Kidney (tissue), 14 donors: ENCODE measurements around the gene NSG1. TPM values are rescaled to one million over a fixed set of nuclear protein-coding genes. Genes with fewer than 3 reads are reported as not detected.

ENCODE experiments used
- DNase-seq, 5 donors: peaks; one replicate each; pipeline ENCODE4 v3.0.0-alpha.2; 2013 to 2020
- FAIRE-seq: peaks from 2 replicates; lab custom pipeline; 2012; peaks lifted over from hg19 to GRCh38; lab: Jason Lieb, UNC
- H3K27ac ChIP-seq, 2 donors: one replicate each; pipeline ENCODE4 v1.7.0; 2013; ENCODE audit warnings: low read depth in 2 of 2, low read length in 2 of 2, inconsistent platforms in 1 of 2
- H3K27me3 ChIP-seq: one replicate; pipeline ENCODE4 v1.7.1; 2013; ENCODE audit warnings: low read length, inconsistent platforms; ENCODE audit not compliant: control insufficient read depth, insufficient read depth
- H3K36me3 ChIP-seq, 3 donors: one replicate each; pipeline versions ENCODE4 v1.7.0 to v1.7.1; 2013; ENCODE audit warnings: low read length in 3 of 3, control low read depth in 1 of 3, inconsistent platforms in 1 of 3; ENCODE audit not compliant: insufficient read depth in 3 of 3, control insufficient read depth in 2 of 3
- H3K4me1 ChIP-seq, 3 donors: one replicate each; pipeline versions ENCODE4 v1.7.0 to v1.7.1; 2013; ENCODE audit warnings: low read length in 3 of 3, inconsistent platforms in 1 of 3, low read depth in 1 of 3; ENCODE audit not compliant: control insufficient read depth in 2 of 3, insufficient read depth in 2 of 3
- H3K4me3 ChIP-seq, 3 donors: one replicate each; pipeline versions ENCODE4 v1.7.0 to v1.8.1; 2013; ENCODE audit warnings: low read length in 3 of 3, control low read depth in 1 of 3, inconsistent platforms in 1 of 3
- H3K9ac ChIP-seq, 3 donors: one replicate each; pipeline versions ENCODE4 v1.7.0 to v1.7.1; 2013; ENCODE audit warnings: low read length in 3 of 3, control low read depth in 1 of 3, inconsistent platforms in 1 of 3
- H3K9me3 ChIP-seq, 3 donors: one replicate each; pipeline versions ENCODE4 v1.7.0 to v1.7.1; 2013; ENCODE audit warnings: low read length in 3 of 3, control low read depth in 1 of 3, inconsistent platforms in 1 of 3; ENCODE audit not compliant: control insufficient read depth in 2 of 3, insufficient read depth in 1 of 3
- intact Hi-C: fragments of 100-400 bp; cut with DNase I; formaldehyde crosslinking; loops from one replicate; pipeline ENCODE4 v1.11.1; 2022
- polyA plus RNA-seq: library from polyadenylated mRNA; stranded (reverse); fragments of 350-450 nt; fragmentation: Illumina TruSeq; extraction: RNeasy Lipid Tissue Mini Kit (QIAGEN cat#74804); gene quantifications from one replicate; pipeline ENCODE4 v1.2.3, GENCODE V29; 2014; ENCODE audit warnings: low read depth, low replicate concordance; ENCODE audit not compliant: insufficient read depth
- total RNA-seq: library from RNA; stranded (reverse); fragmentation: NEBNext Ultra II Directional; extraction: Animal tissue kit (Norgen Biotek cat#: 25700); gene quantifications from one replicate; pipeline ENCODE4 v1.2.1, GENCODE V29; 2021
- TF ChIP-seq, protein P1 (sequence below): IDR thresholded peaks from 3 replicates; pipeline ENCODE4 v1.5.1; 2012; ENCODE audit warnings: mild to moderate bottlenecking, moderate library complexity, borderline replicate concordance; ENCODE audit not compliant: insufficient read depth; ENCODE audit errors: extremely low read depth
- donor health status: control.
- donor health status: control.
- donor health status: control.
- donor health status: control.
- donor health status: control.
- donor health status: DM: yes; HTN: yes; CAD: no.
- donor health status: Normal renal cell carcinoma (clear cell type).

The NSG1 gene
- total and polyA plus RNA-seq, 2 donors from 2014 or later: 4.7 to 9.5 TPM

DNA sequence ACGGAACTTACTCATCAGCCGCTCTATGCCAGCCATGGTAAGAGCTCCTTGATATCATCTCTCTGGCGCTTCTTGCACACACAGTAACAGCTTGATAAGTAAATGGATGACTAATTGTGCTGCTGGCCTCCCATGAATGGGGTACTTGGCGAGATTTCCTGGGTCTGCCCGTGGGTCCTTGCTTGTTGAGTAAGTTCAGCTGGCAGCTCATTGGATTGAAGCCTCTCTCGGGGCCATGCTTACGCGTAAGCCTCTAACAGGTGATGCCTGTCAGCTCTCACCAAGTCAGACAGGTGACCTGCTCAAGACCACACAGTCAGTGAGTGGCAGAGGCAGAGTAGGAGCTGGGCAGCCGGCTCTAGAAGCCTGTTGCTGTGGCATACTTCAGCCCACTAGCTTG lies 7.7 kb downstream of the NSG1 start:
- Histone ChIP-seq H3K9me3 (no peaks in the 10 kb centered on the region), H3K27me3 (no peaks in the 10 kb centered on the region)

DNA sequence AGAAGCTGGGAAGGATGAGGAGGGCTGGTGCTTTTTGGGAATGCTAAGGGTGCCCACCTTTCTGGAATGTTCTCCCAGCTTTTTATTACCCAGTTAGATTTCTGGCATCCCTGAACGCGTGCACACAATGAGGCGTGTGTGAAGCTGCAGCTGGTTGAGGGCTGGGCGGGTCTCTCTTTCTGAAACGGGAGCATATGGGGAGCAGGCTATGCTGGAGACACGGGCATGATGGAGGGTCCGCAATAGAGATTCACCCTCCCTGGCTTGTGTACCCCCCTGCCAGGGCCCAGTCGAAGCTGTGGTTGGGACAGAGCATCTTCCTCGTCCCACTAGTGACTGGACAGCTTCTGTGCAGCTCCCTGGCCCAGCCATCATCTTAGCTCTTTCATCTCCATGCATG lies 8.5 kb downstream of the NSG1 start:
- Histone ChIP-seq H3K9ac (no peak overlapping the region), H3K4me3 (no peak overlapping the region), H3K4me1 (no peaks in the 10 kb centered on the region), H3K27ac (no peak overlapping the region), H3K9me3 (no peaks in the 10 kb centered on the region), H3K27me3 (no peaks in the 10 kb centered on the region), H3K36me3 (no peaks in the 10 kb centered on the region)
- intact Hi-C loops: no loop called here
- DNase-seq: no peak
- TF ChIP-seq, protein P1, sequence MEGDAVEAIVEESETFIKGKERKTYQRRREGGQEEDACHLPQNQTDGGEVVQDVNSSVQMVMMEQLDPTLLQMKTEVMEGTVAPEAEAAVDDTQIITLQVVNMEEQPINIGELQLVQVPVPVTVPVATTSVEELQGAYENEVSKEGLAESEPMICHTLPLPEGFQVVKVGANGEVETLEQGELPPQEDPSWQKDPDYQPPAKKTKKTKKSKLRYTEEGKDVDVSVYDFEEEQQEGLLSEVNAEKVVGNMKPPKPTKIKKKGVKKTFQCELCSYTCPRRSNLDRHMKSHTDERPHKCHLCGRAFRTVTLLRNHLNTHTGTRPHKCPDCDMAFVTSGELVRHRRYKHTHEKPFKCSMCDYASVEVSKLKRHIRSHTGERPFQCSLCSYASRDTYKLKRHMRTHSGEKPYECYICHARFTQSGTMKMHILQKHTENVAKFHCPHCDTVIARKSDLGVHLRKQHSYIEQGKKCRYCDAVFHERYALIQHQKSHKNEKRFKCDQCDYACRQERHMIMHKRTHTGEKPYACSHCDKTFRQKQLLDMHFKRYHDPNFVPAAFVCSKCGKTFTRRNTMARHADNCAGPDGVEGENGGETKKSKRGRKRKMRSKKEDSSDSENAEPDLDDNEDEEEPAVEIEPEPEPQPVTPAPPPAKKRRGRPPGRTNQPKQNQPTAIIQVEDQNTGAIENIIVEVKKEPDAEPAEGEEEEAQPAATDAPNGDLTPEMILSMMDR: no peak
- no peak for FAIRE-seq

More for the DNA sequence above, 7.7 kb downstream of the NSG1 start:
- Histone ChIP-seq H3K4me1 (no peaks in the 10 kb centered on the region), H3K4me3 (no peak overlapping the region), H3K27ac (no peak overlapping the region), H3K9ac (no peak overlapping the region), H3K36me3 (no peaks in the 10 kb centered on the region)
- no peak for FAIRE-seq
- intact Hi-C loops: no loop called here
- DNase-seq: peak in 1 of 5 donors; percentile 16
- TF ChIP-seq, protein P1: no peak

DNA sequence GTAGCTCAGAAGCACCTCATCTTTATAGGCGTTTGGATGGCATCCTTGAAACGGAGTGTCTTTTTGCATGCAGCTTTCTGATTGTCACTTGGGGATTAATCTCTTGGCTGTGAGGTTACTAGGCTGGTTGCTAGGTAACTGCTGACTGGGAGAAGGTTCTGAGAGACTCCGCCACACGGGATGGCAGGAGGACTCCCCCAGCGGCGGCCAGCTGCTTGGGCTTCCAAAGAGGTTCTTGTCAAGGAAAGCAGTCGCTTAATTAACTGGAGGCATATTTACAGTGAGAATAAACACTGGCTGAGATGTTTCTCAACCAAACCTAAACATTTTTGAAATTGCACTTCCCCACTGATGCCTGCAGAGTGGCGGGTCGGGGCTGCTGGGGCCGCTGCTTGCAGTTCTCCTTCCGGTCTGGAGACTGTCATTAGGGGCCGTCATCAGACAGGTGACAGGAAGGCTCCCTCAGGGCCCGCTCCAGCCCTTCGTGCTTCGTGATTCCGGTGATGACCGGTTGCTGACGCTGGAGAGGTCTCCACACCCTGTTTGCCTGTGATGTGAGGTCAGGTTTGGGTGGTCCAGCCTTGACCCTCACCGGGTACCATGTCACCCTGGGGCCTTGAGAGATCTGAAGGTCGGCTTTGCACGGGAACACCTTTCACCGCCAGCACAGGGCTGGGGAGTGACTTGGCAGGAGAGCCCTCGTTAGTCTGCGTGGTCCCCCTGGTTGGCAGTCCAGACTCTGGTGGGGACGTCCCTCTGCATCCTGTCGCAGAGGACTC lies 9.1 kb downstream of the NSG1 start:
- Histone ChIP-seq H3K27ac (no peak overlapping the region), H3K36me3 (no peaks in the 10 kb centered on the region), H3K9me3 (no peaks in the 10 kb centered on the region), H3K27me3 (no peaks in the 10 kb centered on the region), H3K4me1 (no peaks in the 10 kb centered on the region), H3K4me3 (no peak overlapping the region), H3K9ac (no peak overlapping the region)
- FAIRE-seq (no peak), DNase-seq (peak in 4 of 5 donors; percentile 29 to 68 (median 60))
- TF ChIP-seq, protein P1: no peak
- intact Hi-C loops: no loop called here
